ENCODE data around the gene PTPRN.

PTPRN gene

GRCh38 chr2:219304223-219304622 lies 5.0 kb downstream of the PTPRN start:
- Histone ChIP-seq H3K4me3 (ENCODE audit: low read depth in 1 of 2, low read length in 2 of 2) (no peak overlapping the region), H3K36me3 (ENCODE audit: control insufficient read depth in 1 of 2, insufficient read depth in 2 of 2, low read length in 2 of 2) (no peaks in the 10 kb centered on the region), H3K27ac (ENCODE audit: low read length) (no peak overlapping the region), H3K27me3 (ENCODE audit: low read depth, low read length) (peaks cover 22% of the 10 kb centered on the region), H3K4me1 (ENCODE audit: control insufficient read depth in 1 of 2, insufficient read depth in 2 of 2, low read length in 2 of 2) (peaks cover 0 to 11% of the 10 kb centered on the region in 2 donors), H3K9me3 (ENCODE audit: control insufficient read depth in 1 of 2, low read length in 2 of 2) (no peaks in the 10 kb centered on the region)

- Histone ChIP-seq H3K9me3 (ENCODE audit: control insufficient read depth in 1 of 2, low read length in 2 of 2) (no peaks in the 10 kb centered on the region), H3K27me3 (ENCODE audit: low read depth, low read length) (peaks cover 11% of the 10 kb centered on the region), H3K4me3 (ENCODE audit: low read depth in 1 of 2, low read length in 2 of 2) (no peak overlapping the region)
Measured at GRCh38 chr2:219302412-219302968, 6.7 kb downstream of the PTPRN start.

DNA sequence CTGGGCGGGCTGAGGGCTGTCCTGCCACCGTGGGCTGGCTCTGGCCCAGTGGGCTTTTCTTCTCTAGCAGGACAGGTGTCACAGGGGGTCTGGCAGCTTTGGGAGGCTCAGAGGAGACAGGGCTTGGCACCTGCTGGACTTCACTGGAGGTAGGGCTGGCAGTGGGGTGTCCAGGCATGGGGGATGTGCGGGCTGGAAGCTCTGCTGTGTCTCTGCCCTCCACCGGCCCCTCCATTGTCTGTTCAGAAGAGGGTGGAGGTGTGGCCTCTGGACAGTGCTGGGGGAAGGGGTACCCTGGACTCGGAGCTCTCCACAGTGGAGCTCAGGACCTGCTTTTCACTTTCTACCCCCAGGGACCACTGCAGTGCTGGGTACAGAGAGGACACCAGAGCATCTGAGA lies 9.2 kb downstream of the PTPRN start:
- Histone ChIP-seq H3K27ac (ENCODE audit: low read length) (no peak overlapping the region), H3K36me3 (ENCODE audit: control insufficient read depth in 1 of 2, insufficient read depth in 2 of 2, low read length in 2 of 2) (no peaks in the 10 kb centered on the region), H3K27me3 (ENCODE audit: low read depth, low read length) (peaks cover 6% of the 10 kb centered on the region), H3K4me3 (ENCODE audit: low read depth in 1 of 2, low read length in 2 of 2) (no peak overlapping the region), H3K4me1 (ENCODE audit: control insufficient read depth in 1 of 2, insufficient read depth in 2 of 2, low read length in 2 of 2) (no peaks in the 10 kb centered on the region), H3K9me3 (ENCODE audit: control insufficient read depth in 1 of 2, low read length in 2 of 2) (no peaks in the 10 kb centered on the region)

More at GRCh38 chr2:219302412-219302968, 6.7 kb downstream of the PTPRN start:
- Histone ChIP-seq H3K27ac (ENCODE audit: low read length) (no peak overlapping the region), H3K36me3 (ENCODE audit: control insufficient read depth in 1 of 2, insufficient read depth in 2 of 2, low read length in 2 of 2) (no peaks in the 10 kb centered on the region), H3K4me1 (ENCODE audit: control insufficient read depth in 1 of 2, insufficient read depth in 2 of 2, low read length in 2 of 2) (no peaks in the 10 kb centered on the region)

GRCh38 chr2:219299372-219299760 lies 9.8 kb downstream of the PTPRN start:
- peaks cover 0 to 2% of the 10 kb centered on the region in 2 donors for H3K4me1 ChIP-seq (ENCODE audit: control insufficient read depth in 1 of 2, insufficient read depth in 2 of 2, low read length in 2 of 2)
- H3K27ac ChIP-seq (ENCODE audit: low read length): no peak overlapping the region
- peaks cover 6% of the 10 kb centered on the region for H3K27me3 ChIP-seq (ENCODE audit: low read depth, low read length)
- H3K9me3 ChIP-seq (ENCODE audit: control insufficient read depth in 1 of 2, low read length in 2 of 2): no peaks in the 10 kb centered on the region
- no peaks in the 10 kb centered on the region for H3K36me3 ChIP-seq (ENCODE audit: control insufficient read depth in 1 of 2, insufficient read depth in 2 of 2, low read length in 2 of 2)
- H3K4me3 ChIP-seq (ENCODE audit: low read depth in 1 of 2, low read length in 2 of 2): no peak overlapping the region

DNA sequence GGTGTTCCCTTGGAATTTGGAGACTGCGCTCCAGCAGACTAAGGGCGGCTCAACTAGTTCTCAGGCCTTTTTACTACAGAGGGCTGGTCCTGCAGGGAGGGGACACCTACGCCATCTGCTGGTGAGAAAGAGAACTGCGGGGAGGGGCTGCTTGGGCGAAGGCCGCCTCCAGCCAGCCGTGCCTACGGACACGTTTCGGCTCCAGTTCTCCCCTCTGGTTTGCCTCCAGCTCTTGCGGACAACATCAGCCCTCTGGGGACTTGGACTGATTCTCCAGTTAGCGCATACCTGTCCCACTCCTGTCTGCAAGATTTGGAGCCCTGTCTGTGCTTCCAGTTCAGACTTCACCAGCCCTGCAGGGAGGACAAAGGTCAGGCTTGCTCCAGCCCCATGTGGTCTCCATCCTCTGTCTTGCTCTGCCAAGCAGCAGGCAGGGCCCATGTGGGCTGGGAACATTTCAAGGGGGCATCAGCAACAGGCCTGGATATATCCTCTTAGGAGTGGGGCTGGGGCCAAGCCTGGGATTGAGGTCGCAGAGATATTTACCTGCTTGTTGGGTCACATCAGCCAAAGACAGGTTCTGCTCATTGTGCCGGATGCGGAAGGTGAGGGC lies 10.3 kb downstream of the PTPRN start:
- no peaks in the 10 kb centered on the region for H3K36me3 ChIP-seq (ENCODE audit: control insufficient read depth in 1 of 2, insufficient read depth in 2 of 2, low read length in 2 of 2)
- no peaks in the 10 kb centered on the region for H3K9me3 ChIP-seq (ENCODE audit: control insufficient read depth in 1 of 2, low read length in 2 of 2)
- peaks cover 0 to 5% of the 10 kb centered on the region in 2 donors for H3K4me1 ChIP-seq (ENCODE audit: control insufficient read depth in 1 of 2, insufficient read depth in 2 of 2, low read length in 2 of 2)
- peaks cover 6% of the 10 kb centered on the region for H3K27me3 ChIP-seq (ENCODE audit: low read depth, low read length)
- H3K4me3 ChIP-seq (ENCODE audit: low read depth in 1 of 2, low read length in 2 of 2): no peak overlapping the region
- no peak overlapping the region for H3K27ac ChIP-seq (ENCODE audit: low read length)

DNA sequence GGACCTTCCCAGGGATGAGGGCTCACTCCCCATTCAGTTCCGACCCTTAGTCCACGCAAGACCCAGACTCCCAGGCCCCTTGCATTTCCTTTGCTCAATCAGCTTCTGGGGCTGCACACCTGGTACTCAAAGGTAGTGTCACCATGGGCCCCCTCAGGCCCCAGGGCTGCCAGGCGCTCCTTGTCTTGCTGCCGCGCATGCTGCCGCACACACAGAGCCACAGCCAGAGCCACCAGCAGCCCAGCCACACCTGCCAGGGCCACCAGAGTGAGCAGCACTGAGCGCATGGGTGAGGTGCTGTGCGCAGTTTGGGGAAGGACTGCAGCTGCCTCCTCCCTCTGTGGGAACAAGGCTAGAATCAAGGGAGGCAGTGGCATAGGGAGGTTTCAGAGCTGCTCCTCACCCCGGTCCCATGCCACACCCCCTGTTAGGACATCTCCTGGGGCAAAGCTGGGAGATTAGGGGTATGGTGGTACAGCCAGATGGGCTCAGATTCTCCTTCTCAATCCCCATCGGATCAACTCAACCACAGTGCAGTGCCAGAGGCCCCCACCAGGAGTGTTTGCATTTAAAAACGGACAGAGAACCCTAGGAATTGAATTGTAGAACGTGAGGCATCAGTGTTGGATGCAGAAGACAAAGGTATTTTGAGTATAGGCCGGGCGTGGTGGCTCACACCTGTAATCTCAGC lies 11.3 kb downstream of the PTPRN start:
- Histone ChIP-seq H3K27ac (ENCODE audit: low read length) (no peak overlapping the region), H3K4me1 (ENCODE audit: control insufficient read depth in 1 of 2, insufficient read depth in 2 of 2, low read length in 2 of 2) (peaks cover 0 to 5% of the 10 kb centered on the region in 2 donors), H3K27me3 (ENCODE audit: low read depth, low read length) (peaks cover 6% of the 10 kb centered on the region), H3K4me3 (ENCODE audit: low read depth in 1 of 2, low read length in 2 of 2) (no peak overlapping the region), H3K9me3 (ENCODE audit: control insufficient read depth in 1 of 2, low read length in 2 of 2) (no peaks in the 10 kb centered on the region), H3K36me3 (ENCODE audit: control insufficient read depth in 1 of 2, insufficient read depth in 2 of 2, low read length in 2 of 2) (no peaks in the 10 kb centered on the region)

DNA sequence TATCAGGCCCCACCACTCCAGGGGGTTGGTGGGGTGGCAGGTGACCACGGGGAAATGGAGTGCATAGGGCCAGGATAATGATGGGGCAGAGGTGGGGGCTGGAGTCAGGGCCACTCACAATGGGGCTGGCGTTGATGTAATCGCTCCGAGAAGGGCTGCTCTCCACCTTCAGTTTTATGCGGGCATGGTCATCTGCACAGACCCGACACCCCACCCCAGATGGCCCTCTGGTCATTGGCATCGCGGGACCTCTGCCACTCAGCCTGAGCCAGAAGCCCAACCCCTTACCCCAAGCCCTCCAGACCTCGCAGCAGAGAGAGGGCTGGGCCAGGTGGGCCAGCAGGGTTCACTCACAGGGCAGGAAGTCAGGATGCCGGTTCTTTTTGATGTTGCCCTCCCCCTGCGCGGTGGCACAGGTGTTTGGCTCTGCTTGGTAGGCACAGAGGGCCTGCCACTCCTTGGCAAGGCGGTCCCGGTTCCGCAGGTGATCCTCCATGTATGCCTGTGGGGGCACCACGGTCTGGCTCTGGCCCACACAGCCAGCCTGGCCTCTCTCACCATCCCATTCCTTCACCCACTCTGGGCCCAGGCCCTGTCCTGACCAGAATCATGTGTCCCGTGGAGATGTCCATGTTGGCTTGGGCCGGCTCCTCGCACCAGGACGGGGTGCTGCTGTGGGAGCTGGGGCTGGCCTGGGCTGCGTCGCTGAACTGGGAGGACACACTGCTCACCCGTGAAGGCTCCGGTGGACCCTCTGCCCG lies 12.4 kb downstream of the PTPRN start:
- H3K4me1 ChIP-seq (ENCODE audit: control insufficient read depth in 1 of 2, insufficient read depth in 2 of 2, low read length in 2 of 2): peaks cover 0 to 5% of the 10 kb centered on the region in 2 donors
- H3K4me3 ChIP-seq (ENCODE audit: low read depth in 1 of 2, low read length in 2 of 2): no peak overlapping the region
- no peaks in the 10 kb centered on the region for H3K36me3 ChIP-seq (ENCODE audit: control insufficient read depth in 1 of 2, insufficient read depth in 2 of 2, low read length in 2 of 2)
- peaks cover 6% of the 10 kb centered on the region for H3K27me3 ChIP-seq (ENCODE audit: low read depth, low read length)
- no peaks in the 10 kb centered on the region for H3K9me3 ChIP-seq (ENCODE audit: control insufficient read depth in 1 of 2, low read length in 2 of 2)
- H3K27ac ChIP-seq (ENCODE audit: low read length): no peak overlapping the region

GRCh38 chr2:219296142-219296541 lies 13.1 kb downstream of the PTPRN start:
- Histone ChIP-seq H3K4me3 (ENCODE audit: low read depth in 1 of 2, low read length in 2 of 2) (no peak overlapping the region), H3K36me3 (ENCODE audit: control insufficient read depth in 1 of 2, insufficient read depth in 2 of 2, low read length in 2 of 2) (no peaks in the 10 kb centered on the region), H3K27me3 (ENCODE audit: low read depth, low read length) (peaks cover 6% of the 10 kb centered on the region), H3K9me3 (ENCODE audit: control insufficient read depth in 1 of 2, low read length in 2 of 2) (no peaks in the 10 kb centered on the region), H3K27ac (ENCODE audit: low read length) (no peak overlapping the region), H3K4me1 (ENCODE audit: control insufficient read depth in 1 of 2, insufficient read depth in 2 of 2, low read length in 2 of 2) (peaks cover 0 to 5% of the 10 kb centered on the region in 2 donors)

- Histone ChIP-seq H3K4me3 (ENCODE audit: low read depth in 1 of 2, low read length in 2 of 2) (peak overlapping the region; percentile 27 to 65), H3K27ac (ENCODE audit: low read length) (peak overlapping the region; percentile 23), H3K27me3 (ENCODE audit: low read depth, low read length) (no peaks in the 10 kb centered on the region), H3K4me1 (ENCODE audit: control insufficient read depth in 1 of 2, insufficient read depth in 2 of 2, low read length in 2 of 2) (peaks cover 0 to 8% of the 10 kb centered on the region in 2 donors), H3K9me3 (ENCODE audit: control insufficient read depth in 1 of 2, low read length in 2 of 2) (no peaks in the 10 kb centered on the region), H3K36me3 (ENCODE audit: control insufficient read depth in 1 of 2, insufficient read depth in 2 of 2, low read length in 2 of 2) (no peaks in the 10 kb centered on the region)
Measured at GRCh38 chr2:219294356-219295351, 14.5 kb downstream of the PTPRN start.

- Histone ChIP-seq H3K27ac (ENCODE audit: low read length) (no peak overlapping the region), H3K36me3 (ENCODE audit: control insufficient read depth in 1 of 2, insufficient read depth in 2 of 2, low read length in 2 of 2) (no peaks in the 10 kb centered on the region), H3K4me1 (ENCODE audit: control insufficient read depth in 1 of 2, insufficient read depth in 2 of 2, low read length in 2 of 2) (peaks cover 3 to 15% of the 10 kb centered on the region in 2 donors), H3K9me3 (ENCODE audit: control insufficient read depth in 1 of 2, low read length in 2 of 2) (no peaks in the 10 kb centered on the region), H3K27me3 (ENCODE audit: low read depth, low read length) (no peaks in the 10 kb centered on the region), H3K4me3 (ENCODE audit: low read depth in 1 of 2, low read length in 2 of 2) (peak overlapping the region in 1 of 2 donors; percentile 13)
Measured at GRCh38 chr2:219293736-219294231, 15.4 kb downstream of the PTPRN start.

Measured in muscle layer of duodenum (tissue), 2 donors.